NCI-H1092 (cell line): ENCODE measurements around the gene ANKFY1.
A peak's percentile ranks its signal among the peaks of the same experiment; 100 is the strongest.

ENCODE experiments used
- DNase-seq: peaks from one replicate; lab custom pipeline; 2025; lab: John Stamatoyannopoulos, UW

Gene ANKFY1, protein sequence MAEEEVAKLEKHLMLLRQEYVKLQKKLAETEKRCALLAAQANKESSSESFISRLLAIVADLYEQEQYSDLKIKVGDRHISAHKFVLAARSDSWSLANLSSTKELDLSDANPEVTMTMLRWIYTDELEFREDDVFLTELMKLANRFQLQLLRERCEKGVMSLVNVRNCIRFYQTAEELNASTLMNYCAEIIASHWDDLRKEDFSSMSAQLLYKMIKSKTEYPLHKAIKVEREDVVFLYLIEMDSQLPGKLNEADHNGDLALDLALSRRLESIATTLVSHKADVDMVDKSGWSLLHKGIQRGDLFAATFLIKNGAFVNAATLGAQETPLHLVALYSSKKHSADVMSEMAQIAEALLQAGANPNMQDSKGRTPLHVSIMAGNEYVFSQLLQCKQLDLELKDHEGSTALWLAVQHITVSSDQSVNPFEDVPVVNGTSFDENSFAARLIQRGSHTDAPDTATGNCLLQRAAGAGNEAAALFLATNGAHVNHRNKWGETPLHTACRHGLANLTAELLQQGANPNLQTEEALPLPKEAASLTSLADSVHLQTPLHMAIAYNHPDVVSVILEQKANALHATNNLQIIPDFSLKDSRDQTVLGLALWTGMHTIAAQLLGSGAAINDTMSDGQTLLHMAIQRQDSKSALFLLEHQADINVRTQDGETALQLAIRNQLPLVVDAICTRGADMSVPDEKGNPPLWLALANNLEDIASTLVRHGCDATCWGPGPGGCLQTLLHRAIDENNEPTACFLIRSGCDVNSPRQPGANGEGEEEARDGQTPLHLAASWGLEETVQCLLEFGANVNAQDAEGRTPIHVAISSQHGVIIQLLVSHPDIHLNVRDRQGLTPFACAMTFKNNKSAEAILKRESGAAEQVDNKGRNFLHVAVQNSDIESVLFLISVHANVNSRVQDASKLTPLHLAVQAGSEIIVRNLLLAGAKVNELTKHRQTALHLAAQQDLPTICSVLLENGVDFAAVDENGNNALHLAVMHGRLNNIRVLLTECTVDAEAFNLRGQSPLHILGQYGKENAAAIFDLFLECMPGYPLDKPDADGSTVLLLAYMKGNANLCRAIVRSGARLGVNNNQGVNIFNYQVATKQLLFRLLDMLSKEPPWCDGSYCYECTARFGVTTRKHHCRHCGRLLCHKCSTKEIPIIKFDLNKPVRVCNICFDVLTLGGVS

DNA sequence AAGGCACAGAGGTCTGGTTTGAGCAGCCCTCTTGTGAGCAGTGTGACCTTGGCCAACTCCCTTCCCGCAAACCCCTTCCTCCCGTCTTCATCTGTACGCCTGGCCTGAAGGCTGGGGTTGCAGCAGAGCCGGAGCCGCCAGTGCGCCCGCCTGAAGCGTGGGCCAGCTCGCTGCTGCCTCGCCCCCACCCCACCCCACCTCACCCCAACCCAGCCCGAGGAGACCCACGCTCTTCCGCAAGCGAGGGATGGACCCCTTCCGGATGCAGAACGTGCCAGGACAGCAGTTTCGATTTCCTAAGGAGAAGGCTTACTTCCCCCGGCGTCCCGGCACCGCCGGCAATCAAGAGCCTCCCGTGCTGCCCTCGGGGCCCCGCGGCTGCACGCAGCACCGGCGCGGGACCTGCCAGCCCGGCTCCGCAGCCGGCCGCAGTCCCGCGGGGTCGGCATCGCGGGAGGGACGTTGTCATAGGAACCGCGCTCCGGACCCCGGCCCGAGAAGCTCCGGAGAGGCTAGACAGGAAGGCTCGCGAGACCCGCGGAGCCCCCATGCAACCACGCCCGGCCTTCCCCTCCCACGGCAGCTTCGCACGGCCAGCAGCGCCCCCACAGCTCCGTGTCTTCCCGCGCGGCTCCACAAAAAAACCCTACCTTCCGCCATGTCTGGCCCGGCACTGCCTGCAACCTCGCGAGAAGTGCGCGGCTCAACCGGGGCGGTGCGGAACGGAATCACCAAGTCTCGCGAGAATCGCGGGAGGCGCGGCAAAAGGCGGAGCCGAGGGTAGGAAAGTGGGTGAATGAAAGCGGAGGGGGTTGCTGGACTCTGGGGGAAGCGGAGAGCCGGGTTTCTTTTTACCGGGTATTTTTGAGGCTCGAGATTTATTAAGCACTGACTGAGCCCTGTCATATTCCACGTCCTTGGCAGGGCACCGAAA is at the start of gene ANKFY1:
TSS of gene ANKFY1 (minus strand) at position 698 of the 934 bp plus-strand sequence. CDS start at position 660, 38 bp downstream.
- DNase-seq = peak; percentile 87

DNA sequence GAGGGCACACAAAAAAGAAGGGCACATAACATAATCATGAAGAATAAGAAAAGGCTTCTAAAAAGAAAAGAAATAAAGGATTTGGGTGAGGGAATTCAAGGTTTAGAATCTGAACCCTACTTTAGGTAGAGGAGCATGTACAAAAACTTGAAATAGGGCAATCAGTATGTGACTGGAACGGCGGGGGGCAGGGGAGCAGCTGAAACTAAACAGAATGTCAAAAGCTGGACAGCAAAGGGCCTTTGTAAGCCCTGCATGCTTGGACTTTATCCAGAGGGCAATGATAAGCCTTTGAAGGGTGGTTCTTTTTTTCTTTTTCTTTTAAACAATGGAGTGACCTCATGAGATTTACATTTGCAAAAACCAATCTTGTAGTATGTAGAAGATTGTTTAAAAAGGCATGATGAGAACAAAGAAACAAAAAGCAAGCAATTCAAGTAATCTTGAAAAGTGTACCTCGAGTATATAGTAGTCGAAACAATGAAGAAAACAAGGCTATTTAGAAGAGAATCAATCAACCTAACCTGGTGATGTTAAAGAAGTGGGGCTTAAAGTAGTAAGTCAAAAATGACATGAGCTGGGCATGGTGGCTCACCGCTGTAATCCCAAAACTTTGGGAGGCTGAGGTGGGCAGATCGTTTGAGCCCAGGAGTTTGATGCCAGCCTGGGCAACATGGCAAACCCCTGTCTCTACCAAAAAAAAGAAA is 46.7 kb upstream of the ANKFY1 start:
- no peak for DNase-seq

DNA sequence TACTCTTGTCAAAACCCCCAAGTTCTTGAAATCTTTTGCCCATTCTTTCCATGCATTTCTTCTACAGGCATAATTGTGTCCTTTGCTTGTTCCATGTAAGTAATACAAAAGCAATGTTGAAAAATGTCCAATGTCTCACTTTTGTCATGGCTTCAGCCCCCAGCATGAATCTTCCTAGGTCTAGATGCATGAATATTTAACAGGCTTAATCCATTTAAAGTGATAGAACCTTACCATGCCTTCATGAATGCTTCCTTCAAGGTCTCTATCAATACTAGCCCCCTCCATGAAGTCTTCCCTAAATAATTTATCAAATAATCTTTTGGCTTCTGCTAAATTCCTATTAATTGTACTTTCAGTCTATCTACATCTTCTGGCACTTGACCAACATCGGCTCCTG is 46.1 kb upstream of the ANKFY1 start:
- no peak for DNase-seq

DNA sequence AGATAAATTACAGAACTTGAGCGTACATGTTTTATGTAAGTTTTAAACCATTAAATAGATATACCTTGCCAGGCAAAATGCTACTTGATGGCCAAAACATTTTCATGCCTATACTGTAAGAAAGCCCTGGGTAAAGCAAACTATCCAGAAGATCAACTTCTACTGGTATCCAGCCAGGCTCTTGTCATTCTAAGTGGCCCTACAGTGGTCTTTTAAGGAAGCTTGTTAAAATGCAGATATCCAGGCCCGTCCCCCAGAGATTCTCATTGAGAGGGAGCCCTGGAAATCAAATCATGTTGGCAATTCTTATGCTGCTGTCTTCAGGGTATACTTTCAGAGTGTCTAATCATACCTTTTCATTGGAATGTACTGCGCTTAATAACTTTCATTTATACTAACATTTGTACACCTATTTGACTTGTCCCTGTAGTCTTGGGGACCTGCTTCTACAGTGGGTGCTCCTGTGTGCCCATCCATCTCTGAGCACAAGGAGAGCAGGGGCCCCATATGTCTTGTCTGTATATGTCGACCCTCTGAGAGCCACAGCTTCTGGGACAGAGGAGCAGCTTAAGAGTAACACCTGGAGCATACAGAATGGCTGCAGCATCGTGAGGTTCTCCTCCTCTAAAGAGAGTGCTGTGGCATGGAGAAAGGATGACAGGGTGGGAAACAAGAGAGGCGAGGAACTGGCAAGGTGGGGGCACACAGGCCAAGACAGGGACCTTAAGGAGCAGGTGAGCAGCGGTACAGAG is 43.6 kb upstream of the ANKFY1 start:
- DNase-seq = no peak

DNA sequence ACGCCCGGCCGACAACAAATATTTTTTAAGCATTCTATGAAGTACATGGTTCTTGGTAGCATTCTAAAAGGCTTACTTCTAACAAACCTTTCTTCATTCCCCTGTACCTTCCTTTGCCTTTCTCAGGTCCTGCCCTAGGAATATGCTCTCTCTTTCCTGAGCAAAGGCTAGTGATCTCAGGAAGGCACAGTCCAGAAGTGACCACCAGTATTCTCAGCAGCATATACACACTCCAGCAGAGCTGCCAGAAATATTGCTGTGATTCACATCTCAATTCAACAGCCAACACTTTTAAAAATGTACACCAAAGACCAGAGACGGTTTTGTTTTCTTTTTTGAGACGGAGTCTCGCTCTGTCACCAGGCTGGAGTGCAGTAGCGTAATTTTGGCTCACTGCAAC is 41.4 kb upstream of the ANKFY1 start:
- no peak for DNase-seq

DNA sequence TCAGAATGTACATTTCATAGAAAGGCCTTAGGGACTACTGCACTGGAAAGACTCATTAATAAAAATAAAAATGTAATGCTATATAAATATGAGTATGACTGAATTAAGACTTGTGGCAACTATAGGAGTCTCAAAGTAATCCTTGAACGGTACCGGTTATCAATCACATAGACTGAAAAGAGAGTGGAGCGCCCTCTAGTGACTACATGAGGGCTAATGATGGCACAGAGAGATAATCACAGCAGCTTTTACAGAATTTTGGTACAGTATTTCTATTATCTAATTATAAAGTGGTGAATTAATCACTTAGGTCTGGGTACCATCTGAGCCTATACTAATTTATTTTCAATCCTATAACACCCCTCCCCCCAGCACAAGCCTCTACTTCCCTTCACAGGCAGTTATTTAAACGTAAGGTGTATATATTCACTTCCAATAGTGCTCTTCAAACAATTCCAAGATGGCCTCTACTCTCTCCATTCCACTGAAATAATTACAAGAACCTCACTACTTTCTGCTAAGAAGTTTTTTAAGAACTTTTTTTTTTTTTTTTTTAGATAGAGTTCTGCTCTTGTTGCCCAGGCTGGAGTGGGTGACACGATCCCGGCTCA is 40.7 kb upstream of the ANKFY1 start:
- no peak for DNase-seq

DNA sequence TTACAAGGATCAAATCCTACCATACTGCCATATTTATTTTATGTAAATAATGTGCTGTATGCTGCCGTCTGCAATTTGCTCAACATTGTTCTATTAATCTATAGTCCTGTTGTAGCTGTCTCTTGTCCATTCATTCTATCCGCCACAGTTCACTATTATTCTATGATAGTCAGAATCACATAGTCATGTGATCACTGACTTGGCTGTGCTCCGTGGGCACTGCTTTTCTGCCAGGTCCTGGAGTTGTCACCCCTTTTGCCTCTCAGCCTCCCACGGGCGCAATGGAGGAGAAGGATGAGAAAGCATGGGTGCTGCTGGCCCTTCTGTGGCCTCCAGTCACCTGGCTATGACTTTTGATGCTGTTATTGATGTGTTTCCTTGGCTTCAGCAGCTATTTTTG is 37.3 kb upstream of the ANKFY1 start:
- DNase-seq = no peak

DNA sequence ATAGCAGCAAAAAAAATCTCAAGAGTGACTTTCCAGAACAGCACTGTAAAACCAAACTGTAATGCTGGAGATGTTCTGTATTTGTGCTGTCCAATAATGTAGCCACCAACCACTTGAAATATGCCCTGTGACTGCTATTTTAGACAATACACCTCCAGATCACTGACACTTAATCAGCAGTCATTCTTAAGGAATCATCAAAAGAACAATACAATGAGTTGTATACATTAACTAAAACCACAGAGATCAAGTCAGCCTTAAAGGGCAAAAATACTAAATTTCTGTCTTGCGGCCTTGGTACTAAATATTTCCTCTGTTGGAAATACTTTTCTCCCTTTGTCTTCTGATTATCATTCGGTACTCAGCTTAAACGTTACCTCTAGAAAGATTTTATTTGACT is 33.6 kb upstream of the ANKFY1 start:
- no peak for DNase-seq

DNA sequence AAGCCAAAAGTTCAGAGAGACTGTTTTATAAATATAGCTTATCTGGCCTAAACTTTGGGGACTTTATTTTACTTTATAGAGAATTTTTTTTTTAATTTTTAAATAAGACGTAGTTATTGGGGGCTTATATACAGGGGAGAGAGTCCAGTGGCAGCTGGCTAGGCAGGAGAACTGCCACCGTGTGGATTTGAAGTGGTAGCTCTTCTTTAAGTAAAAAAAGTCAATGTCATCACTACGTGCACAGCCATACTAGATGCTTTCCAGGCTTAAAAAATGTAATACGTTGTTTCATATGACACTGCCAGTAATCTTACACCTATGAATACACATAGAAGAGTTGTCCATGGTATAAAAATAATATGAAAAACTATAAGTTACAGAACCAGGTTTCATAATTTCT is 31.9 kb upstream of the ANKFY1 start:
- DNase-seq = no peak

DNA sequence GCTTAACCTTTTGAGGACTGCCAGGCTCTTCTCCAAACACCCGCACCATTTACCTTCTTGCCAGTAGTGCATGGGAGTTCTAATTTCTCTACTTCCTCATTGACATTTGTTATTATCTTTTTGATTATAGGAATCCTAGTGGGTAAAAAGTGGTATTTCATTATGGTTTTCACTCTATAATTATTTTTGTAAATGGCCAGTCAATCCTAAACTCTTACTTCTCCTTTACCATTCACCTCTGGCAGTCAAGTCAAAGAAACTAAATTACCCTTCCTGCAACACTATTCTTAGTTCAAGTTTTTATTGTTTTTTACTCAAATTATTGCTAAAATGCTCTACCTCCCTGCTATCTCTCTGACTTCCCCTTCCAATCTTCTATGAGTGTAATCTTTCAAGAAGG is 29.8 kb upstream of the ANKFY1 start:
- no peak for DNase-seq

DNA sequence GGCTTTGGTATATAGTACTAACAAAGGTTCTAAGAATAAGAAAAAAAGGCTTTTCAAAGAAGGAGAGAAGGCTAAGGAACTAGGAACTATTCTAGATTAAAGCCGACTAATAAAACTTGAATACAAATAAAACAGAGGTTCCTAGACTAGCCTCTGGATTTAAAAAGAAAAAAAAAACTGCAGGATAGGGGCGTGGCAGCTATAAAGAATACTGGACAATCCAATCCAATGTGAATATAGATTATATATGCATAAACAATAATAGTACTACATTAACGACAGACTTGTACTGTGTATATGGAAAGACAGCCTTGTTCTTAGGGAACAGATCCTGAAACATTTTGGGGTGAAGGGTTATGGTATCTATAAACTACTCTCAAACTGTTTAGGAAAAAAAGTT is 23.9 kb upstream of the ANKFY1 start:
- DNase-seq = no peak

DNA sequence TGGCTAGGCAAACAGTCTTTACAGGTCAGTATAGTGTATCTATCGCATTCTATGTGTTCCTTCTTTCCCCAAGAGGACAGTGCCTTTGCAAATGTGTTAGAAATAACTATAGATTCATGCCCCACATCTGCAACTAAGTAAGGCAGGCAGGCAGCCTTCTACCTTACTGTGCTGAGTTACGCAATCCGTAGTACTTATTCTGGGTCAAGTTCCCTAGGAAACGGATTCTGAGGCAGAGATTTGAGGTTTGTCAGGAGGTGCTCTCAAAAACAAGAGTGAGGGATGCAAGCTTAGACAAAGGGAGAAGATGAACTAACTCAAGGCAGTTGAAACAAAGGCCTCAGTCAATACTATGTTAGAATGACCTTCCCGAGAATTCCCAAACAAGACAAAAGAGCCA is 12.7 kb upstream of the ANKFY1 start:
- no peak for DNase-seq

DNA sequence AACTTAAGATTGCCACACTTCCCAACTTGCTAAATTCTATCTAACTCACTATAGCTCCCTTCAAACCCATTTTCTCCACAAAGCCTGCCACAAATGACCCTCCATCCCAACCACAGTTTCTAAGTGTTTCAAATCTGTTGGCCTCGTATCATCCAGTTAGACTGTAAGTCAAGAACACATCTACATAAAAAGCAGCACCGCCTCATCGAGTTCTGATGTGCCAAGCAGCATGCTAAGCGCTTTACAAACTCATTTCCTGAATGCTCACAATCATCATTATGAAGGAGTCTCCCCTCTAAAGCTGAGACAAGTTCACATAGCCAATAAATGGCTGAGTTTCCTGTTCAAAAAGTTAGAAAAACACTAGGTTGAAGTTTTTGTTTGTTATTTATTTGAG is 9.2 kb upstream of the ANKFY1 start:
- no peak for DNase-seq

DNA sequence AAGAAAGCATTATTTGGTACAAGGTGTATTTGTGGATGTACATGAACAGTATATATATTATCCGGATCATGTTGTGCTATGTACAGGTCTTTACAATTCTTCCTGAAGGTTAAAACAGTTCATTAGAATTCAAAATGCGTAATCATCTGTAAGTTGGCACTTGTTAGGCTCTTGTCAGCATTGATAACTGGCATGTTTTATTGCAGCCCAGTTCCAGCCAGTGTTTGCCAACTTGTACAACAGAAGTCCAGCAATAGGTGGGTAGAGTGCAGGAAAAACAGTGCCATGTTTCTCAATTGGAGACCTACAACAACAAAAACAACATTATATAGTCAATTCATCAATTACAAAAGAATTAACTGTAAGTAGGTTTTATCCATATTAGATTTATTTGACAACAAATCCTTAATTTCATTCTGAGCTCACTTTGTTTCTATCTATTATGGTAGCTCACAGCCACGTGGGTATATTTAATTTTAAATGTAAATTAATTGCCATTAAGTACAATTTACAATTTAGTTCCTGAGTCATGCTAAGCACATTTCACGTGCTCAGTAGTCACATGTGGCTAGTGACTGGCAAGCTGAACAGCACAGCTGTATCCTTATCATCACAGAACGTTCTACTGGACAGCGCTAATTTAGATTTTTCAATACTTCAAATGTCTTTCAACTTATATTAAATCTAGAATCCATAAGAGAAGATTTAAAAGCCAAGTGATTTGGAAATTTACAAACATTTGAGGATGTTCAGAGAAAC is 8.6 kb upstream of the ANKFY1 start:
- DNase-seq = no peak

DNA sequence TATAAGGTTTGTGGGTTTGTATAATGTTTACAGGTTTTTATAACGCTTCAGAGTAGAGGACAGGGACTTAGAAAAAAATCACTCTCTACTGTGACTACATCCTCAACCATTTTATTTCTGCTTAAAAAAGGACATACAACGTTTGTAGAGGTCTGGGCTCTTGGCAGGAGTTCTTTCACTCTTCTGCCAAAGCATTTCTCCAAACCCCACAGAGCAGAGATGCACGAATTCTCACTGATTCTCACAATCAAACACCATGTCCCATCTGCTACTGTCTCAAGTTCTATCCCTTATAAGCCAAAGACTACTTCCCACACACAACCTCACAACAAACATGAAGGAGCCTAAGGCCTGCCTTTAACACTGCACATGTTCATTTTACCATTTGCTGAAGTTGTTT is 7.0 kb upstream of the ANKFY1 start:
- no peak for DNase-seq

DNA sequence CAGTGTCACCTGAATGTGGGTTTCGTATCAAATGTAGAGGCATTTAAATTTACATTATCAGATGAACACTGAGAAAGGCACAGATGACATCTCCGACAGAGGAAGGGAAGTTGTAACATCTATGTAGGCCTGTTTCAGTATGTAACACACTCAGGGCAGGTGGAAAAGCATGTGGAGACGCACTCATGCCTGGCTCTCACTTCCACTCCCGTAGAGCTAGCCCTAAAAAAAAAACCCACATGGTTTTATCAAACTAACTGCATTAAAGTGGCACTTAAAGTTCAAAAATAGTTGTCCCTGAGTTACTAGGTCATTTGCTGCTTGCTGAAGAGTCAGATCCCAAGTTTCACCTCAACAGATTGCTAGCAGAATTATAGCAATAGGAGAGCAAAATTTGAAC is 6.1 kb upstream of the ANKFY1 start:
- no peak for DNase-seq

DNA sequence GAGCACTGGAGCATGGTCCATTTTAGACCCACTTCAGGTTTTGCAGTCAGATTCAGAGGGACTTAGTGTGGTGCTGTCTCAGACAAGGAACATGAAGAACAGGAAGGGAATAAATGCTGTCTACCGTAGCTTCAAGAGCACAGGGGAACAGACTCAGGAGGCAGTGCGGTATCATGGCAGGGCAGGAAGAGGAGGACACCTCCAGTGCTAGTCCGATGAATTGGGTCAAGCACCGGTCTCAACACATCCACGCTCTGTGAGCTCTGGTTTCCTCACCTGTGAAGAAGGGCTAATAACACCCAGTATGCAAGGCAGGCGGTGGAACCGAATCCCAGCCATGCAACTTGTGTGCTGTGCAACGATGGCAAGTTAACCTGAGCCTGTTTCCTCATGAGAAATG is 3.6 kb upstream of the ANKFY1 start:
- DNase-seq = no peak

DNA sequence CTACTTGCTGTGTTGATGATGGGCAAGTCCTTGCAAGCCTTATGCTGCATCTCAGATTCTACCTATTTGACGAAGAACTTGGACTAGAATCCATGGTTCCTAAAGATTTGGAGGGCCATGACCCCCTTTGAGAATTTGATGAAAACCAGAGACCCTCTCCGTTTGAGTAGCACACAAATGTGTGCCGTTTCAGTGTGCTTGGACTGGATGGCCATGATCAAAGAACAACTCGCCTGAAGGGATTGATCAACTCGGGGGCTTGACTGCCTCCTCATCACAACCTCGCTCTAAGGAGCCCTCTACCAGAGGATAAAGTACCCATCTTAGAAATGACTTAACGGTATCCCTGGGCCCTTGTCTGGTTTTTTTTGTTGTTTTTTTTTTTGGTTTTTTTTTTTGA is 2.8 kb upstream of the ANKFY1 start:
- no peak for DNase-seq

DNA sequence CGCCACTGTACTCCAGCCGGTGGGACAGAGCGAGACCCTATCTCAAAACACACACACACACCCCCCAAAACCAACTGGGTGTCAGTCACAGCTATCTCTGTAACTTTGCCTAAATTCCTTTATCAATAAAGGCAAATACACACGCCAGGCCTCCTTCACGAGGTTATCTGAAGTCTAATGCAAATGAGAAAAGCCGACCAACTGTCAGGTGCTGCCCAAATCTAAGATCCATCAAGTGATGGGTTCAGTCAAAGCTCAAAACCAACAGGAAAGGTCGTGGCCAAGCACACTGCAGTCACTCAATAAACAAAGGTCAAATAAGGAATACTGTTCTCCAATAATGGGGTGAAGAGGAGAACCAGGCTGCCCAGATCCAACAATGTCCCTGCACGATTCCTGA is 1.1 kb downstream of the ANKFY1 start:
- no peak for DNase-seq
